HepG2 (cell line): ENCODE data around the gene CD248. TPM values are rescaled to one million over a fixed set of nuclear protein-coding genes. Genes with fewer than 3 reads are reported as not detected.

Experiments
- AKAP8 ChIP-seq: sonication (generic); formaldehyde crosslinking; IDR thresholded peaks from 2 replicates; pipeline ENCODE4 v1.5.1; 2020; ENCODE audit warnings: mild to moderate bottlenecking, missing genetic modification reagents
- CCDC6 ChIP-seq: sonication (generic); formaldehyde crosslinking; IDR thresholded peaks from 2 replicates; pipeline ENCODE4 v1.8.1; 2022; ENCODE audit warnings: mild to moderate bottlenecking, missing genetic modification reagents, moderate library complexity
- DBP ChIP-seq: sonication (generic); formaldehyde crosslinking; IDR thresholded peaks from 2 replicates; pipeline ENCODE4 v1.4.0; 2020; ENCODE audit warnings: missing genetic modification reagents; ENCODE audit errors: not compliant biosample characterization
- E2F1 ChIP-seq: sonication (generic); formaldehyde crosslinking; IDR thresholded peaks from 2 replicates; pipeline ENCODE4 v1.5.0; 2020; ENCODE audit warnings: missing genetic modification reagents
- KLF15 ChIP-seq: sonication (generic); formaldehyde crosslinking; IDR thresholded peaks from 2 replicates; pipeline ENCODE4 v1.8.1; 2023; ENCODE audit warnings: borderline replicate concordance, mild to moderate bottlenecking, inconsistent platforms, missing genetic modification reagents, mixed read lengths
- NFE2L2 ChIP-seq: fragments of 150-350 bp; IDR thresholded peaks from 2 replicates; pipeline ENCODE4 v1.6.1; 2014; ENCODE audit warnings: low read length
- NFKB2 ChIP-seq: sonication (generic); formaldehyde crosslinking; IDR thresholded peaks from 2 replicates; pipeline ENCODE4 v1.4.0; 2020; ENCODE audit warnings: missing genetic modification reagents, borderline replicate concordance
- PRDM4 ChIP-seq: sonication (generic); formaldehyde crosslinking; IDR thresholded peaks from 2 replicates; pipeline ENCODE4 v1.9.0; 2021; ENCODE audit warnings: missing genetic modification reagents, borderline replicate concordance
- REL ChIP-seq: sonication (generic); formaldehyde crosslinking; conservative IDR thresholded peaks from 2 replicates; pipeline ENCODE4 v1.8.0; 2022; ENCODE audit warnings: mild to moderate bottlenecking, missing genetic modification reagents, moderate library complexity
- RFX5 ChIP-seq: IDR thresholded peaks from 2 replicates; pipeline ENCODE4 v1.6.1; 2011; ENCODE audit warnings: low read depth, low read length, improper control_type of control experiment
- YY1 ChIP-seq: IDR thresholded peaks from 2 replicates; pipeline ENCODE4 v1.6.1; 2011; ENCODE audit warnings: low read length, low read depth, moderate library complexity, mild to moderate bottlenecking; ENCODE audit not compliant: insufficient read depth, insufficient replicate concordance
- ZFP36L2 ChIP-seq: sonication (generic); formaldehyde crosslinking; IDR thresholded peaks from 2 replicates; pipeline ENCODE4 v1.4.0; 2020; ENCODE audit warnings: missing genetic modification reagents
- ZNF781 ChIP-seq: sonication (generic); formaldehyde crosslinking; IDR thresholded peaks from 2 replicates; pipeline ENCODE4 v1.5.1; 2020; ENCODE audit warnings: borderline replicate concordance, mild to moderate bottlenecking, missing genetic modification reagents; ENCODE audit errors: not compliant biosample characterization
- ZNF839 ChIP-seq: sonication (generic); formaldehyde crosslinking; IDR thresholded peaks from 2 replicates; pipeline ENCODE4 v1.4.0; 2020; ENCODE audit warnings: missing genetic modification reagents, mild to moderate bottlenecking, borderline replicate concordance
- polyA plus RNA-seq, 8 experiments: library from polyadenylated mRNA; depleted of rRNA in 3 of 8; stranded (reverse) in 7 of 8; unstranded in 1 of 8; fragments of >200 nt; fragmentation: Illumina TruSeq in 4 of 8; extraction: Trizol in 4 of 8; gene quantifications; 2 replicates each; pipeline versions ENCODE4 v1.2.1 to v1.2.3, GENCODE V29; 2011 to 2016; ENCODE audit warnings: low read depth in 4 of 8, missing spikeins in 1 of 8, mixed read lengths in 1 of 8; ENCODE audit not compliant: insufficient read depth in 1 of 8
- total RNA-seq, 5 experiments: library from RNA; depleted of rRNA; stranded (reverse); fragments of >200 nt; fragmentation: Illumina TruSeq; extraction: Trizol; gene quantifications; 2 replicates each; pipeline ENCODE4 v1.2.3, GENCODE V29; 2016; ENCODE audit warnings: low read depth in 1 of 5
- TF ChIP-seq, protein P1 (sequence below): sonication (generic); formaldehyde crosslinking; IDR thresholded peaks from 2 replicates; pipeline ENCODE4 v1.4.0; 2020; ENCODE audit warnings: missing genetic modification reagents, borderline replicate concordance
- TF ChIP-seq, protein P2 (sequence below): sonication (generic); formaldehyde crosslinking; IDR thresholded peaks from 2 replicates; pipeline ENCODE4 v1.4.0; 2020; ENCODE audit warnings: missing genetic modification reagents

CD248 gene
- total and polyA plus RNA-seq, 2 of the 13 experiments (the other 11 are each of a cell fraction or from before 2014, with no cell fraction given), result 0.25 to 0.35 TPM

GRCh38 chr11:66289548-66290329 lies 27.1 kb downstream of the CD248 start (continued):
- peak; percentile 90 for TF ChIP-seq ZNF781
- TF ChIP-seq, protein P1, sequence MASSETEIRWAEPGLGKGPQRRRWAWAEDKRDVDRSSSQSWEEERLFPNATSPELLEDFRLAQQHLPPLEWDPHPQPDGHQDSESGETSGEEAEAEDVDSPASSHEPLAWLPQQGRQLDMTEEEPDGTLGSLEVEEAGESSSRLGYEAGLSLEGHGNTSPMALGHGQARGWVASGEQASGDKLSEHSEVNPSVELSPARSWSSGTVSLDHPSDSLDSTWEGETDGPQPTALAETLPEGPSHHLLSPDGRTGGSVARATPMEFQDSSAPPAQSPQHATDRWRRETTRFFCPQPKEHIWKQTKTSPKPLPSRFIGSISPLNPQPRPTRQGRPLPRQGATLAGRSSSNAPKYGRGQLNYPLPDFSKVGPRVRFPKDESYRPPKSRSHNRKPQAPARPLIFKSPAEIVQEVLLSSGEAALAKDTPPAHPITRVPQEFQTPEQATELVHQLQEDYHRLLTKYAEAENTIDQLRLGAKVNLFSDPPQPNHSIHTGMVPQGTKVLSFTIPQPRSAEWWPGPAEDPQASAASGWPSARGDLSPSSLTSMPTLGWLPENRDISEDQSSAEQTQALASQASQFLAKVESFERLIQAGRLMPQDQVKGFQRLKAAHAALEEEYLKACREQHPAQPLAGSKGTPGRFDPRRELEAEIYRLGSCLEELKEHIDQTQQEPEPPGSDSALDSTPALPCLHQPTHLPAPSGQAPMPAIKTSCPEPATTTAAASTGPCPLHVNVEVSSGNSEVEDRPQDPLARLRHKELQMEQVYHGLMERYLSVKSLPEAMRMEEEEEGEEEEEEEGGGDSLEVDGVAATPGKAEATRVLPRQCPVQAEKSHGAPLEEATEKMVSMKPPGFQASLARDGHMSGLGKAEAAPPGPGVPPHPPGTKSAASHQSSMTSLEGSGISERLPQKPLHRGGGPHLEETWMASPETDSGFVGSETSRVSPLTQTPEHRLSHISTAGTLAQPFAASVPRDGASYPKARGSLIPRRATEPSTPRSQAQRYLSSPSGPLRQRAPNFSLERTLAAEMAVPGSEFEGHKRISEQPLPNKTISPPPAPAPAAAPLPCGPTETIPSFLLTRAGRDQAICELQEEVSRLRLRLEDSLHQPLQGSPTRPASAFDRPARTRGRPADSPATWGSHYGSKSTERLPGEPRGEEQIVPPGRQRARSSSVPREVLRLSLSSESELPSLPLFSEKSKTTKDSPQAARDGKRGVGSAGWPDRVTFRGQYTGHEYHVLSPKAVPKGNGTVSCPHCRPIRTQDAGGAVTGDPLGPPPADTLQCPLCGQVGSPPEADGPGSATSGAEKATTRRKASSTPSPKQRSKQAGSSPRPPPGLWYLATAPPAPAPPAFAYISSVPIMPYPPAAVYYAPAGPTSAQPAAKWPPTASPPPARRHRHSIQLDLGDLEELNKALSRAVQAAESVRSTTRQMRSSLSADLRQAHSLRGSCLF, result peak; percentile 63; the same call in 1 of the 2 replicates
- no peak for TF ChIP-seq NFE2L2
- peak; percentile 53 for TF ChIP-seq YY1
- TF ChIP-seq ZFP36L2, result 0 out of 2 replicates have a peak, but pooled peaks have one; percentile 68
- no peak for TF ChIP-seq KLF15 (CRISPR knock-in tag)
- no peak for TF ChIP-seq RFX5
- no peak for TF ChIP-seq DBP
- no peak for TF ChIP-seq CCDC6 (CRISPR knock-in tag)
- TF ChIP-seq ZNF839 (CRISPR knock-in tag), result no peak
- TF ChIP-seq, protein P2, sequence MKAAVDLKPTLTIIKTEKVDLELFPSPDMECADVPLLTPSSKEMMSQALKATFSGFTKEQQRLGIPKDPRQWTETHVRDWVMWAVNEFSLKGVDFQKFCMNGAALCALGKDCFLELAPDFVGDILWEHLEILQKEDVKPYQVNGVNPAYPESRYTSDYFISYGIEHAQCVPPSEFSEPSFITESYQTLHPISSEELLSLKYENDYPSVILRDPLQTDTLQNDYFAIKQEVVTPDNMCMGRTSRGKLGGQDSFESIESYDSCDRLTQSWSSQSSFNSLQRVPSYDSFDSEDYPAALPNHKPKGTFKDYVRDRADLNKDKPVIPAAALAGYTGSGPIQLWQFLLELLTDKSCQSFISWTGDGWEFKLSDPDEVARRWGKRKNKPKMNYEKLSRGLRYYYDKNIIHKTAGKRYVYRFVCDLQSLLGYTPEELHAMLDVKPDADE, result no peak
- TF ChIP-seq REL (CRISPR knock-in tag), result peak; percentile 86
- TF ChIP-seq AKAP8 (CRISPR knock-in tag), result 0 out of 2 replicates have a peak, but pooled peaks have one; percentile 18
- TF ChIP-seq NFKB2 (CRISPR knock-in tag), result peak; percentile 60; the same call in 1 of the 2 replicates
- TF ChIP-seq E2F1, result no peak
- TF ChIP-seq PRDM4 (CRISPR knock-in tag), result peak; percentile 49; the same call in 1 of the 2 replicates
